Body of pancreas (tissue), 4 donors: ENCODE results near the gene TMEM145. TPM values are rescaled to one million over a fixed set of nuclear protein-coding genes. Genes with fewer than 3 reads are reported as not detected.

Experiments used
- ATAC-seq: fragments of 150-250 bp; one replicate; pipeline ENCODE4 v1.9.1; 2016
- DNase-seq, 4 donors: peaks; one replicate each; pipeline ENCODE4 v3.0.0-alpha.2; 2019
- H3K27ac ChIP-seq, 4 donors: fragments of 200-600 bp; sonication (generic); 1 replicate in 3 of 4; 2 replicates in 1 of 4; pipeline versions ENCODE4 v1.5.1 to v1.6.1; 2016 to 2019; ENCODE audit warnings: mild to moderate bottlenecking in 1 of 4, mixed read lengths in 1 of 4, moderate library complexity in 1 of 4
- H3K27me3 ChIP-seq, 2 donors: fragments of 200-600 bp; sonication (generic); one replicate each; pipeline ENCODE4 v1.6.0; 2016; ENCODE audit warnings: mild to moderate bottlenecking in 1 of 2
- H3K36me3 ChIP-seq, 2 donors: fragments of 200-600 bp; sonication (generic); replicated peaks in 1 of 2; 2 replicates each; pipeline ENCODE4 v1.5.1; 2016; ENCODE audit warnings: low read depth in 2 of 2; ENCODE audit not compliant: insufficient read depth in 1 of 2
- H3K4me1 ChIP-seq: fragments of 200-600 bp; sonication (generic); one replicate; pipeline ENCODE4 v1.6.0; 2016
- H3K4me3 ChIP-seq, 2 donors: fragments of 200-600 bp; sonication (generic); 1 replicate in 1 of 2; 2 replicates in 1 of 2; pipeline ENCODE4 v1.5.1; 2016 to 2019
- H3K9me3 ChIP-seq, 3 donors: fragments of 200-600 bp; sonication (generic); 1 replicate in 2 of 3; 2 replicates in 1 of 3; pipeline ENCODE4 v1.5.1; 2016
- CTCF ChIP-seq, 7 experiments: fragments of 450-650 bp in 4 of 7; fragments of 200-600 bp in 3 of 7; sonication (generic) in 3 of 7; IDR thresholded peaks; one replicate each; pipeline ENCODE4 v1.5.1; 2016 to 2019; ENCODE audit warnings: antibody characterized with exemption in 7 of 7
- POLR2A ChIP-seq, 3 donors: fragments of 450-650 bp; IDR thresholded peaks; one replicate each; pipeline ENCODE4 v1.6.1; 2016; ENCODE audit warnings: antibody characterized with exemption in 3 of 3, mild to moderate bottlenecking in 2 of 3
- WGBS, 2 donors: methylation state at CpG; one replicate each; pipeline ENCODE4 v1.1.5; 2017; 5-methylcytosine and 5-hydroxymethylcytosine counted together
- intact Hi-C: fragments of 100-400 bp; cut with DNase I; formaldehyde crosslinking; loops from one replicate; pipeline ENCODE4 v1.15.1; 2023
- total RNA-seq, 2 donors: library from RNA; depleted of rRNA; stranded (reverse); fragments of >200 nt; gene quantifications; one replicate each; pipeline ENCODE4 v1.1.0, GENCODE V29; 2016

Gene TMEM145
- total RNA-seq, 2 donors from 2014 or later: not detected

GRCh38 chr19:42283188-42284065 lies 29.7 kb upstream of the TMEM145 start:
- Histone ChIP-seq H3K27me3 (no peaks in the 10 kb centered on the region), H3K9me3 (no peaks in the 10 kb centered on the region), H3K4me3 (no peak overlapping the region), H3K27ac (peak overlapping the region; percentile 83 to 93 (median 90)), H3K36me3 (peaks cover 0 to 5% of the 10 kb centered on the region in 2 donors), H3K4me1 (peaks cover 67% of the 10 kb centered on the region)
- intact Hi-C loops: no loop called here
- TF ChIP-seq POLR2A (IDR thresholded peaks at IDR 0.05): peak in 2 of 3 donors; percentile 50 to 70
- peak in 2 of 7 experiments; percentile 6 to 25 for TF ChIP-seq CTCF (IDR thresholded peaks at IDR 0.05)
- WGBS, 2 donors: 1 to 3% methylated on average over 9 to 64 of the region's 74 CpGs
- ATAC-seq: peak; percentile 84
- DNase-seq: peak; percentile 96 to 98 (median 96)

- WGBS, 2 donors: 0% methylated on average over 30 of the region's 76 CpGs; no CpG with 5 or more reads in 1 of the 2 donors
- Histone ChIP-seq H3K4me3 (no peak overlapping the region), H3K36me3 (peaks cover 5 to 6% of the 10 kb centered on the region in 2 donors), H3K4me1 (peaks cover 60% of the 10 kb centered on the region), H3K27ac (peak overlapping the region; percentile 83 to 93 (median 90)), H3K9me3 (no peaks in the 10 kb centered on the region), H3K27me3 (no peaks in the 10 kb centered on the region)
- TF ChIP-seq POLR2A (IDR thresholded peaks at IDR 0.05) (no peak), CTCF (IDR thresholded peaks at IDR 0.05) (peak in 1 of 7 experiments; percentile 10)
- ATAC-seq (peak; percentile 68), DNase-seq (peak; percentile 84 to 85 (median 84))
- intact Hi-C loops: no loop called here
Observed at GRCh38 chr19:42284066-42284501, 29.0 kb upstream of the TMEM145 start.

GRCh38 chr19:42284591-42285341 lies 28.3 kb upstream of the TMEM145 start:
- peak in 2 of 4 donors; percentile 30 to 40 for DNase-seq
- peaks cover 12 to 13% of the 10 kb centered on the region in 2 donors for H3K36me3 ChIP-seq
- H3K27me3 ChIP-seq: no peaks in the 10 kb centered on the region
- peaks cover 53% of the 10 kb centered on the region for H3K4me1 ChIP-seq
- peak overlapping the region in 1 of 2 donors; percentile 20 for H3K4me3 ChIP-seq
- intact Hi-C loops: no loop called here
- ATAC-seq: no peak
- TF ChIP-seq CTCF (IDR thresholded peaks at IDR 0.05) (no peak), POLR2A (IDR thresholded peaks at IDR 0.05) (no peak)
- H3K9me3 ChIP-seq: no peaks in the 10 kb centered on the region
- 3 to 7% methylated on average over 22 to 41 of the region's 41 CpGs for WGBS, 2 donors
- peak overlapping the region; percentile 54 to 93 (median 73) for H3K27ac ChIP-seq

GRCh38 chr19:42285541-42285941 lies 27.6 kb upstream of the TMEM145 start:
- intact Hi-C loops: no loop called here
- DNase-seq (peak in 1 of 4 donors; percentile 21), ATAC-seq (no peak)
- Histone ChIP-seq H3K4me3 (no peak overlapping the region), H3K36me3 (peaks cover 14 to 18% of the 10 kb centered on the region in 2 donors), H3K27me3 (no peaks in the 10 kb centered on the region), H3K4me1 (peaks cover 50% of the 10 kb centered on the region), H3K27ac (peak overlapping the region in 3 of 4 donors; percentile 54 to 75 (median 71)), H3K9me3 (no peaks in the 10 kb centered on the region)
- TF ChIP-seq CTCF (IDR thresholded peaks at IDR 0.05): no peak
- TF ChIP-seq POLR2A (IDR thresholded peaks at IDR 0.05): no peak
- WGBS, 2 donors: 64 to 80% methylated on average over 2 to 5 of the region's 5 CpGs
